ENCODE measurements around the gene UNC119B.

UNC119B gene

DNA sequence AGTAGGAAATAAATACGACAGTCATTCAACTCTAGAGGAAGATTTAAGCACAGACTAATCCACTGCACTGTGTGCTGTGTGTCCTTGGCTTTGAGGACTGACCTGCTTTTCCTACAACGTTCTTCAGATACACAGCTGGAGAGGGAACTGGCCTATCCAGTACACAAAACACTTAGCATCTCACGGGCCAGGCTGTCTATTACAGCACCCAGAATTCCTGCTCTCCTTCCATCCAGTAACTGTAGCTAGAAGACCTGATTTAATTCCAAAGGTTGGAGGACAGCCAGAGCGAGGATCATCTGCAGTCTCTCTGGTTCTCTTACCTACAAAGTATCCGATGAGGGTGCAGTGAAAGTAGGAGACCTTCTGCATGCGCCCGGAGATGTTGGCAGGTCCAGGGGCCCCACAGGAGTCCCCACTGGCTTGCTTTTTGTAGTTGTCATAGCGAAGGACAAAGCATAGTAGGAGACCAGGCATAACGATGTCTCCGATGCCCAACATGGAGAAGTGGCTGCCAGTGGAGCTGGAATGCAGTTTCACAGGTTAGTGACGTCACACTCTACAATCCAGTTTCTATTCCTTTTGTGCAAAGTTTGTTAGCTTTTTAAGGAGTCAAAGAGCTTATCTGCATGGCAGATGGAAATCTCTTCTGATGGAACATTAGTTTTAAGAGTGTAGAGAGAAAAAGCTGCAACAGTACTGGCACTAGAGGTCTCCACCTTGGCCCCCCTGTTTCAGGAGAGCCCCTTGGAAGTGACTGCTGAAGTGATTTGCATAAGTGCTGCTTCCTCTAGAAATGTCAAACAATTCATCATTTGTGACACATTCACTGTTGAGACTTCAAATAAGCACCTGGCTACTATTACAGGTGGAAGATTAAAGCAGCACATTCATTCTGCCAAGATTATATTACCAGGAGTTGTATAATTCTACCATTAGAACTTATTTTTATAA, 57.1 kb downstream of the UNC119B start:
- H3K27ac ChIP-seq (ENCODE audit: low read depth, low read length) = no peak overlapping the region
- H3K4me1 ChIP-seq (ENCODE audit: control insufficient read depth, insufficient read depth, low read length, unreplicated experiment) = no peaks in the 10 kb centered on the region
- no peak overlapping the region for H2AFZ ChIP-seq (ENCODE audit: low read length, unreplicated experiment)
- H3K36me3 ChIP-seq (ENCODE audit: insufficient read depth, low read length) = peaks cover 14% of the 10 kb centered on the region; the same call in 1 of the 2 replicates
- H3K4me3 ChIP-seq (ENCODE audit: low read depth, low read length) = no peak overlapping the region
- no peaks in the 10 kb centered on the region for H3K27me3 ChIP-seq (ENCODE audit: insufficient read depth, low read length)
- no peaks in the 10 kb centered on the region for H3K79me2 ChIP-seq (ENCODE audit: control insufficient read depth, insufficient read depth, low read length, unreplicated experiment)

DNA sequence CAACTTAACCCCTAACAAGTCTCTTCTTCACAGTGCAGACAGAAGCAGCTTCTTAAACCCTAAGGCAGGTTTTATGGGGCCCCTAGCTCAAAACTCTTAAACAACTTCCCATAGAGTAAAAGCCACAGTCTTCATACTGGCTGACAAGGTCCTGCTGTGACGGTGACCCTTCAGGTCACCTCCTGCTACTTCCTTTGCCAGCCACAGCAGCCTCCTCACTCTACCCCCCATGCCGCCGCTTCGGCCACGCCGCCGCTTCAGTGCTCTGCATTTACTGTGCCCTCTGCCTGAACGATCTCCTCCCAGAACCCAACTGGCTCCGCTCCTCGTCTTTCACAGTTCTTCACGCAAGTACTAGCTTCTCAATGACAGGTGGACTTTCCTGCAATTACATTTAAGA, 60.8 kb downstream of the UNC119B start:
- no peak overlapping the region for H3K4me3 ChIP-seq (ENCODE audit: low read depth, low read length)
- H3K79me2 ChIP-seq (ENCODE audit: control insufficient read depth, insufficient read depth, low read length, unreplicated experiment) = no peaks in the 10 kb centered on the region
- peaks cover 12% of the 10 kb centered on the region; the same call in 1 of the 2 replicates for H3K36me3 ChIP-seq (ENCODE audit: insufficient read depth, low read length)
- no peak overlapping the region for H3K27ac ChIP-seq (ENCODE audit: low read depth, low read length)
- H3K27me3 ChIP-seq (ENCODE audit: insufficient read depth, low read length) = no peaks in the 10 kb centered on the region
- H2AFZ ChIP-seq (ENCODE audit: low read length, unreplicated experiment) = no peak overlapping the region
- no peaks in the 10 kb centered on the region for H3K4me1 ChIP-seq (ENCODE audit: control insufficient read depth, insufficient read depth, low read length, unreplicated experiment)

Measured in ACC112 (cell line).